Ovary (tissue), 9 donors: ENCODE results near the gene DHODH. TPM values are rescaled to one million over a fixed set of nuclear protein-coding genes. Genes with fewer than 3 reads are reported as not detected.
A peak's percentile ranks its signal among the peaks of the same experiment; 100 is the strongest.
"Not testable (repeated sequence)": the region's sequence is repeated elsewhere in the genome, so short reads cannot be mapped to it uniquely, and the experiment has no call there.

Experiments
- DNase-seq, 5 donors: peaks; one replicate each; pipeline ENCODE4 v3.0.0-alpha.2; 2019 to 2020
- H3K27ac ChIP-seq, 2 donors: fragments of 200-600 bp; one replicate each; pipeline versions ENCODE4 v1.5.1 to v1.8.0; 2019 to 2022
- H3K27me3 ChIP-seq: fragments of 200-600 bp; one replicate; pipeline ENCODE4 v1.8.0; 2022
- H3K36me3 ChIP-seq: fragments of 200-600 bp; sonication (generic); one replicate; pipeline ENCODE4 v1.5.1; 2019
- H3K4me1 ChIP-seq: one replicate; pipeline ENCODE4 v1.8.1; 2013; ENCODE audit warnings: mild to moderate bottlenecking, moderate library complexity; ENCODE audit not compliant: insufficient read depth
- H3K4me3 ChIP-seq: fragments of 200-600 bp; sonication (generic); one replicate; pipeline ENCODE4 v1.5.1; 2017
- H3K9me3 ChIP-seq, 2 donors: fragments of 200-600 bp in 1 of 2; sonication (generic) in 1 of 2; one replicate each; pipeline versions ENCODE4 v1.5.1 to v1.8.1; 2013 to 2019; ENCODE audit warnings: mild to moderate bottlenecking in 1 of 2, moderate library complexity in 1 of 2
- EP300 ChIP-seq: sonication (generic); formaldehyde crosslinking; IDR thresholded peaks from one replicate; pipeline ENCODE4 v1.6.1; 2017; ENCODE audit warnings: antibody characterized with exemption
- POLR2A ChIP-seq: fragments of 450-650 bp; IDR thresholded peaks from one replicate; pipeline ENCODE4 v1.6.1; 2017; ENCODE audit warnings: antibody characterized with exemption, mild to moderate bottlenecking, moderate library complexity
- WGBS, 3 donors: extraction: QIAGEN DNeasy Blood & Tissue Kit in 1 of 3; methylation state at CpG; one replicate each; pipeline versions ENCODE4 v1.1.5 to v1.1.7; 2013 to 2017; 5-methylcytosine and 5-hydroxymethylcytosine counted together
- intact Hi-C, 4 donors: fragments of 100-400 bp; cut with DNase I; formaldehyde crosslinking; loops; one replicate each; pipeline versions ENCODE4 v1.11.0 to v1.15.1; 2022 to 2023
- polyA plus RNA-seq, 2 donors: library from polyadenylated mRNA; stranded (reverse); fragments of 200-250 nt in 1 of 2; fragments of 350-450 nt in 1 of 2; fragmentation: Illumina TruSeq in 1 of 2; extraction: RNeasy Lipid Tissue Mini Kit (QIAGEN cat#74804) in 1 of 2; gene quantifications; one replicate each; pipeline ENCODE4 v1.2.3, GENCODE V29; 2013 to 2014
- total RNA-seq, 7 donors: library from RNA; depleted of rRNA in 2 of 7; stranded (reverse); fragments of >200 nt in 2 of 7; fragmentation: NEBNext Ultra II Directional in 3 of 7; extraction: Animal tissue kit (Norgen Biotek cat#: 25700) in 3 of 7; gene quantifications; one replicate each; pipeline versions ENCODE4 v1.1.0 to v1.2.4, GENCODE V29; 2016 to 2023
- TF ChIP-seq, protein P1 (sequence below), 3 donors: fragments of 450-650 bp in 2 of 3; fragments of 200-600 bp in 1 of 3; IDR thresholded peaks; one replicate each; pipeline versions ENCODE4 v1.5.1 to v1.8.0; 2016 to 2022; ENCODE audit warnings: antibody characterized with exemption in 3 of 3, mild to moderate bottlenecking in 1 of 3
- donor health status: DM: no; HTN: no; CAD: no; lungs with moderate emphysema.
- donor health status: DM: no; HTN: no; CAD: no.
- donor health status: Bipolar disorder and iron deficiency.
- donor health status: DM: yes; HTN: yes; CAD: no.
- donor health status: DM: no; HTN: no; CAD: no.
- donor health status: DM: yes; HTN: yes; CAD: no.

Gene DHODH
- total and polyA plus RNA-seq, 9 donors: 3.2 to 13.0 (median 9.4) TPM

DNA sequence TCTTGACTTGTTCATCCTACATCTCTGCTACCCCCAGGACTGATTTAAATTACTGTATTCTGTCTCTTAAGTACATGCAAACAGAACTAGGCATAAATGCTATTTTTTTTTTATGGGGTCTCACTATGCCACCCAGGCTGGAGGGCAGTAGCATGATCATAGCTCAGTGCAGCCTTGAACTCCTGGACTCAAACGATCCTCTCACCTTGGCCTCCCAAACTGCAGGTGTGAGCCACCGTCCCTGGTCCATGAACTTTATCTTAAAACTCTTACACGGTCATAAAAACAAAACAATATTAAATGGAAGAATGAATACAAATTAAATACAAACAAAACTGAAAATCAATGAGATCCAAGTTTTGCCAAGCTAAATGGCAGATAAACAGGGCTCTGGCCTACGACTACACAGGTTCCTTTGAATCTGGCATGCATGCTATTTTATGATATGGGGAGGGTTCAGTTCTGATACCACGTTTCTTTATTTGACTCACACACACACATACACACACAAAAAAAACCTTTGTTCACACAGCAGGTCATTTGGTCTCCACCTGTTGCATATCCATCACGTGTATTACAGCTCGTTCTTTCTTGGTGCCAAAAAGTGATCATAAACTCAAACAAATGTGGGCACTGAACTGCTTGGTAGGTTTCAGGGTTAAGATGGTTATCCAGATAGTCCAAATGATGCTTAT, 7.2 kb upstream of the DHODH start:
- 25 to 50% (median 37%) methylated on average over 7 of the region's 7 CpGs for WGBS, 3 donors

GRCh38 chr16:72002619-72003018, 5.9 kb upstream of the DHODH start:
- no peaks in the 10 kb centered on the region for H3K27me3 ChIP-seq
- no peaks in the 10 kb centered on the region for H3K36me3 ChIP-seq
- H3K9me3 ChIP-seq: no peaks in the 10 kb centered on the region
- intact Hi-C loops: no loop called here
- DNase-seq: no peak
- H3K27ac ChIP-seq: no peak overlapping the region
- H3K4me1 ChIP-seq: no peaks in the 10 kb centered on the region
- 61 to 72% (median 62%) methylated on average over 1 of the region's 1 CpG for WGBS, 3 donors
- no peak overlapping the region for H3K4me3 ChIP-seq
- TF ChIP-seq POLR2A: no peak
- no peak for TF ChIP-seq EP300
- TF ChIP-seq, protein P1, sequence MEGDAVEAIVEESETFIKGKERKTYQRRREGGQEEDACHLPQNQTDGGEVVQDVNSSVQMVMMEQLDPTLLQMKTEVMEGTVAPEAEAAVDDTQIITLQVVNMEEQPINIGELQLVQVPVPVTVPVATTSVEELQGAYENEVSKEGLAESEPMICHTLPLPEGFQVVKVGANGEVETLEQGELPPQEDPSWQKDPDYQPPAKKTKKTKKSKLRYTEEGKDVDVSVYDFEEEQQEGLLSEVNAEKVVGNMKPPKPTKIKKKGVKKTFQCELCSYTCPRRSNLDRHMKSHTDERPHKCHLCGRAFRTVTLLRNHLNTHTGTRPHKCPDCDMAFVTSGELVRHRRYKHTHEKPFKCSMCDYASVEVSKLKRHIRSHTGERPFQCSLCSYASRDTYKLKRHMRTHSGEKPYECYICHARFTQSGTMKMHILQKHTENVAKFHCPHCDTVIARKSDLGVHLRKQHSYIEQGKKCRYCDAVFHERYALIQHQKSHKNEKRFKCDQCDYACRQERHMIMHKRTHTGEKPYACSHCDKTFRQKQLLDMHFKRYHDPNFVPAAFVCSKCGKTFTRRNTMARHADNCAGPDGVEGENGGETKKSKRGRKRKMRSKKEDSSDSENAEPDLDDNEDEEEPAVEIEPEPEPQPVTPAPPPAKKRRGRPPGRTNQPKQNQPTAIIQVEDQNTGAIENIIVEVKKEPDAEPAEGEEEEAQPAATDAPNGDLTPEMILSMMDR (IDR thresholded peaks at IDR 0.05): no peak

More for the DNA sequence above, 7.2 kb upstream of the DHODH start:
- H3K4me3 ChIP-seq: no peak overlapping the region
- DNase-seq: no peak
- H3K27ac ChIP-seq: no peak overlapping the region
- H3K9me3 ChIP-seq: no peaks in the 10 kb centered on the region
- no peak for TF ChIP-seq POLR2A
- TF ChIP-seq, protein P1 (IDR thresholded peaks at IDR 0.05): no peak
- no peak for TF ChIP-seq EP300
- no peaks in the 10 kb centered on the region for H3K27me3 ChIP-seq
- no peaks in the 10 kb centered on the region for H3K4me1 ChIP-seq
- intact Hi-C loops: no loop called here
- H3K36me3 ChIP-seq: no peaks in the 10 kb centered on the region

DNA sequence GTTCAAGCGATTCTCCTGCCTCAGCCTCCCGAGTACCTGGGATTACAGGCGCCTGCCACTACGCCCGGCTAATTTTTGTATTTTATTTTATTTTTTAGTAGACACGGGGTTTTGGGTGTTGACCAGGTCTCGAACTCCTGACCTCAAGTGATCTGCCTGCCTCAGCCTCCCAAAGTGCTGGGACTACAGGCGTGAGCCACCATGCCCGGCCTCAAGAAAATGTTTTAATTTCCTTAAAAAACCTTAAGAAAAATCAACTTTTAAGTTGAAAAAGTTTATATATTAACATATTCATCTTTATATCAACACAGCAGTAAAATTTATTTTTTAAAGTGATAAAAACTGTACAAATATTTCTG, 500 bp upstream of the DHODH start:
- H3K4me1 ChIP-seq, DNase-seq, H3K36me3 ChIP-seq, H3K9me3 ChIP-seq, H3K27ac ChIP-seq, intact Hi-C loops, H3K27me3 ChIP-seq: not testable (repeated sequence)
- 65 to 74% (median 65%) methylated on average over 9 of the region's 9 CpGs for WGBS, 3 donors
- H3K4me3 ChIP-seq: peak overlapping the region; percentile 21
- TF ChIP-seq, protein P1 (IDR thresholded peaks at IDR 0.05): peak in 1 of 3 donors; percentile 20

DNA sequence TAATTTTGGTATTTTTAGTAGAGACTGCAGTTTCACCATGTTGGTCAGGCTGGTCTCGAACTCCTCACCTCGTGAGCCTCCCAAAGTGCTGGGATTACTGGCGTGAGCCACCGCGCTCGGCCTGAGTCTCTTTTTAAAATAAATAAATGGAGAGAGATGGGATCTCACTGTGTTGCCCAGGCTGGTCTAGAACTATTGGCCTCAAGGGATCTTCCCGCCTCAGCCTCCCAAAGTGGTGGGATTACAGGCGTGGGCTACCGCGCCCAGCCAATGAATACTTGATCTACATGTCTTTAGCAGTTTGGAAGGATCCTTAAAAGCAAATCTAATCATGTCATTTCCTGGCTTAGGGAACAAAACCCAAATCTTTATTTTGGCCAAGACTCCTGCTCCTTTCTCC, 1.2 kb downstream of the DHODH start:
- DNase-seq: no peak
- Histone ChIP-seq H3K36me3 (no peaks in the 10 kb centered on the region), H3K9me3 (no peaks in the 10 kb centered on the region), H3K4me3 (no peak overlapping the region), H3K4me1 (peaks cover 8% of the 10 kb centered on the region), H3K27me3 (no peaks in the 10 kb centered on the region), H3K27ac (no peak overlapping the region)
- TF ChIP-seq, protein P1 (IDR thresholded peaks at IDR 0.05): no peak
- no peak for TF ChIP-seq POLR2A
- no peak for TF ChIP-seq EP300
- 95 to 97% (median 96%) methylated on average over 10 of the region's 10 CpGs for WGBS, 3 donors
- intact Hi-C loops: loop anchor here in 1 of 4 donors (10.0 kb wide), 1 partner anchor 85 kb away; the partner anchor contains the start of genes DHX38 and TXNL4B
